ENCODE results near the gene EPS8L3. TPM values are rescaled to one million over a fixed set of nuclear protein-coding genes. Genes with fewer than 3 reads are reported as not detected.
"Not testable (repeated sequence)": the region's sequence is repeated elsewhere in the genome, so short reads cannot be mapped to it uniquely, and the experiment has no call there.

EPS8L3 gene
- total RNA-seq, 1 donor from 2014 or later = 0.58 TPM

- DNase-seq (ENCODE audit: low spot score) = no peak
Observed at GRCh38 chr1:109765483-109765815, 1.7 kb upstream of the EPS8L3 start.

GRCh38 chr1:109764561-109765482, 1.1 kb upstream of the EPS8L3 start:
- peak; percentile 80 for DNase-seq (ENCODE audit: low spot score)

GRCh38 chr1:109762821-109763645, 690 bp downstream of the EPS8L3 start:
- peak; percentile 74 for DNase-seq (ENCODE audit: low spot score)

- DNase-seq (ENCODE audit: low spot score) = no peak
Observed at GRCh38 chr1:109762039-109762585, 1.6 kb downstream of the EPS8L3 start.

- peak; percentile 88 for DNase-seq (ENCODE audit: low spot score)
Observed at GRCh38 chr1:109761227-109762038, 2.3 kb downstream of the EPS8L3 start.

- peak; percentile 68 for DNase-seq (ENCODE audit: low spot score)
Observed at GRCh38 chr1:109760581-109761226, 3.0 kb downstream of the EPS8L3 start.

- peak; percentile 74 for DNase-seq (ENCODE audit: low spot score)
Observed at GRCh38 chr1:109759513-109760334, 4.0 kb downstream of the EPS8L3 start.

- peak; percentile 64 for DNase-seq (ENCODE audit: low spot score)
Observed at GRCh38 chr1:109757936-109758786, 5.6 kb downstream of the EPS8L3 start.

GRCh38 chr1:109756848-109757521, 6.7 kb downstream of the EPS8L3 start:
- DNase-seq (ENCODE audit: low spot score) = peak; percentile 67

- peak; percentile 43 for DNase-seq (ENCODE audit: low spot score)
Observed at GRCh38 chr1:109756325-109756724, 7.4 kb downstream of the EPS8L3 start.

- DNase-seq (ENCODE audit: low spot score) = no peak
Observed at GRCh38 chr1:109754738-109755137, 9.0 kb downstream of the EPS8L3 start.

- peak; percentile 67 for DNase-seq (ENCODE audit: low spot score)
Observed at GRCh38 chr1:109751531-109752260, 12.0 kb downstream of the EPS8L3 start.

- DNase-seq (ENCODE audit: low spot score) = no peak
Observed at GRCh38 chr1:109750920-109751319, 12.8 kb downstream of the EPS8L3 start.

GRCh38 chr1:109750241-109750882, 13.4 kb downstream of the EPS8L3 start:
- peak; percentile 82 for DNase-seq (ENCODE audit: low spot score)

- DNase-seq (ENCODE audit: low spot score) = no peak
Observed at GRCh38 chr1:109749221-109749620, 14.5 kb downstream of the EPS8L3 start.

GRCh38 chr1:109748311-109748710, 15.4 kb downstream of the EPS8L3 start:
- not testable (repeated sequence) for DNase-seq (ENCODE audit: low spot score)

Measured in mesenteric fat pad (tissue), 1 donor.